GM12878 (cell line): ENCODE measurements around the gene RHOBTB1. TPM values are rescaled to one million over a fixed set of nuclear protein-coding genes. Genes with fewer than 3 reads are reported as not detected.

Experiments
- ATAC-seq: fragments of 200-7000 bp; cut with Tn5 transposase; 3 replicates; pipeline ENCODE4 v1.9.1; 2020; ENCODE audit warnings: mild to moderate bottlenecking, moderate library complexity
- BruUV-seq: library from RNA; stranded (reverse); fragments of 400-500 nt; replicated peaks from 2 replicates; lab custom pipeline; 2021; lab: Mats Ljungman, UMichigan
- CTCF ChIA-PET: fragments of 300-600 bp; sonication (Branson Sonifier 250); formaldehyde crosslinking; extraction: SDS; loops from one replicate; lab custom pipeline; 2021; ENCODE audit warnings: inconsistent platforms; lab: Yijun Ruan, JAX
- POLR2A ChIA-PET: fragments of 350-600 bp; formaldehyde crosslinking; extraction: SDS; loops from one replicate; lab custom pipeline; 2021; ENCODE audit warnings: inconsistent platforms; lab: Charles Lee
- RAD21 ChIA-PET: fragments of 300-600 bp; sonication (Branson Sonifier 250); formaldehyde crosslinking; loops from one replicate; lab custom pipeline; 2023; ENCODE audit warnings: antibody characterized with exemption; ENCODE audit not compliant: unreplicated experiment; lab: Charles Lee
- SMC1A ChIA-PET: fragments of 300-600 bp; sonication (Branson Sonifier 250); formaldehyde crosslinking; loops from one replicate; lab custom pipeline; 2023; ENCODE audit not compliant: unreplicated experiment, uncharacterized antibody; lab: Charles Lee
- DNase-seq: peaks from one replicate; pipeline ENCODE4 v3.0.0-alpha.2; 2011; ENCODE audit warnings: low read depth, low spot score
- FAIRE-seq: peaks from 3 replicates; lab custom pipeline; 2011; peaks lifted over from hg19 to GRCh38; lab: Jason Lieb, UNC
- H2AFZ ChIP-seq: 2 replicates; pipeline ENCODE4 v1.6.0; 2011; ENCODE audit warnings: low read depth, low read length, control low read depth; ENCODE audit not compliant: control insufficient read depth
- H3K27ac ChIP-seq: 2 replicates; pipeline ENCODE4 v1.5.1; 2011; ENCODE audit warnings: control low read depth; ENCODE audit not compliant: control insufficient read depth, insufficient read depth
- H3K27me3 ChIP-seq, 2 experiments: replicated peaks in 1 of 2; 2 replicates each; pipeline versions ENCODE4 v1.6.0 to v1.6.1; 2011; ENCODE audit warnings: low read length in 1 of 2; ENCODE audit not compliant: control insufficient read depth in 2 of 2, insufficient read depth in 2 of 2
- H3K36me3 ChIP-seq, 2 experiments: 2 replicates each; pipeline ENCODE4 v1.5.1; 2011; ENCODE audit warnings: low read length in 1 of 2; ENCODE audit not compliant: control insufficient read depth in 2 of 2, insufficient read depth in 2 of 2
- H3K4me1 ChIP-seq: 2 replicates; pipeline ENCODE4 v1.6.1; 2011; ENCODE audit warnings: mild to moderate bottlenecking, low read length, moderate library complexity, mixed read lengths; ENCODE audit not compliant: control insufficient read depth, insufficient read depth
- H3K4me2 ChIP-seq: 2 replicates; pipeline ENCODE4 v1.6.0; 2011; ENCODE audit warnings: control low read depth; ENCODE audit not compliant: control insufficient read depth, insufficient read depth
- H3K4me3 ChIP-seq: fragments of 200-600 bp; sonication (generic); 2 replicates; pipeline ENCODE4 v1.5.1; 2016
- H3K79me2 ChIP-seq: 2 replicates; pipeline ENCODE4 v1.6.0; 2011; ENCODE audit warnings: low read length; ENCODE audit not compliant: control insufficient read depth, insufficient read depth
- H3K9ac ChIP-seq: 2 replicates; pipeline ENCODE4 v1.8.0; 2011; ENCODE audit warnings: low read length, control low read depth, mixed read lengths; ENCODE audit not compliant: control insufficient read depth, insufficient read depth
- H3K9me3 ChIP-seq: replicated peaks from 3 replicates; pipeline ENCODE4 v1.5.1; 2011; ENCODE audit warnings: mild to moderate bottlenecking, low read length; ENCODE audit not compliant: control insufficient read depth, insufficient read depth
- H4K20me1 ChIP-seq: 2 replicates; pipeline ENCODE4 v1.6.0; 2011; ENCODE audit not compliant: control insufficient read depth, insufficient read depth
- ATF3 ChIP-seq: IDR thresholded peaks from 2 replicates; pipeline ENCODE4 v1.6.1; 2011; ENCODE audit warnings: low read depth, mild to moderate bottlenecking, low read length, moderate library complexity, borderline replicate concordance; ENCODE audit errors: extremely low read depth
- ESRRA ChIP-seq: IDR thresholded peaks from 2 replicates; pipeline ENCODE4 v1.6.1; 2012; ENCODE audit warnings: mild to moderate bottlenecking, low read length, improper control_type of control experiment
- PAX5 ChIP-seq: IDR thresholded peaks from 2 replicates; pipeline ENCODE4 v1.6.1; 2011; ENCODE audit warnings: low read depth, low read length, borderline replicate concordance
- PML ChIP-seq: IDR thresholded peaks from 2 replicates; pipeline ENCODE4 v1.6.1; 2012; ENCODE audit warnings: low read length, inconsistent platforms
- POLR2AphosphoS5 ChIP-seq: IDR thresholded peaks from 2 replicates; pipeline ENCODE4 v1.6.1; 2011; ENCODE audit warnings: mild to moderate bottlenecking, low read length, inconsistent platforms
- REST ChIP-seq: IDR thresholded peaks from 2 replicates; pipeline ENCODE4 v1.6.1; 2012; ENCODE audit warnings: mild to moderate bottlenecking, low read depth, low read length
- SMAD5 ChIP-seq: IDR thresholded peaks from 2 replicates; pipeline ENCODE4 v1.6.1; 2016; ENCODE audit warnings: antibody characterized with exemption, low read depth
- WGBS: methylation state at CpG from one replicate; pipeline ENCODE4 v1.1.6; 2016; ENCODE audit warnings: low lambda C conversion rate; ENCODE audit not compliant: insufficient replicate concordance, insufficient coverage; ENCODE audit errors: missing lambda C conversion rate; 5-methylcytosine and 5-hydroxymethylcytosine counted together
- in situ Hi-C: fragments of 300-500 bp; cut with MboI; formaldehyde crosslinking; loops from 9 replicates; pipeline ENCODE4 v1.14.3; 2018; ENCODE audit warnings: mixed read lengths
- intact Hi-C: fragments of 100-400 bp; cut with micrococcal nuclease; formaldehyde crosslinking; loops from one replicate; pipeline ENCODE4 v1.14.2; 2022; ENCODE audit not compliant: unreplicated experiment
- polyA plus RNA-seq, 11 experiments: library from polyadenylated mRNA; depleted of rRNA in 4 of 11; unstranded in 6 of 11; stranded (reverse) in 5 of 11; fragments of >200 nt; fragmentation: Nextera tagmentation in 4 of 11; fragmentation: Illumina TruSeq in 1 of 11; extraction: Ambion mirVana in 4 of 11; extraction: Trizol in 1 of 11; gene quantifications; 1 replicate in 1 of 11; 2 replicates in 10 of 11; pipeline versions ENCODE4 v1.2.1 to v1.2.3, GENCODE V29; 2011 to 2016; ENCODE audit warnings: inconsistent platforms in 2 of 11, missing spikeins in 2 of 11, low read depth in 1 of 11
- total RNA-seq, 4 experiments: library from RNA; depleted of rRNA in 3 of 4; stranded (reverse); fragments of >200 nt in 3 of 4; fragmentation: Illumina TruSeq in 1 of 4; extraction: Trizol in 1 of 4; gene quantifications; 2 replicates each; pipeline versions ENCODE4 v1.2.1 to v1.2.3, GENCODE V29; 2013 to 2021

RHOBTB1 gene
- total and polyA plus RNA-seq, 10 of the 15 experiments (the other 5 are each of a cell fraction or from before 2014, with no cell fraction given), result not detected

GRCh38 chr10:60965696-60966095 is 21.7 kb upstream of the RHOBTB1 start:
- TF ChIP-seq SMAD5, result no peak
- no peak for TF ChIP-seq PAX5
- no peak for TF ChIP-seq POLR2AphosphoS5
- TF ChIP-seq ESRRA, result no peak
- TF ChIP-seq ATF3, result no peak
- no peak for TF ChIP-seq REST
- no peak for TF ChIP-seq PML
- ChIA-PET SMC1A (interaction anchor here (0.6 kb wide), 1 partner anchor 610 kb away, joined by 3 read pairs; no protein-coding TSS in a partner anchor), CTCF (interaction anchor here (0.7 to 2.1 kb wide), 3 partner anchors 13 to 1595 kb away, joined by 4 to 20 read pairs (median 5); no protein-coding TSS in a partner anchor), RAD21 (interaction anchor here (1.4 kb wide), 1 partner anchor 146 kb away, joined by 4 read pairs; no protein-coding TSS in a partner anchor), POLR2A (no interaction called here)
- no peaks in the 10 kb centered on the region for H3K79me2 ChIP-seq
- no peak overlapping the region for H2AFZ ChIP-seq
- no peaks in the 10 kb centered on the region for H3K4me1 ChIP-seq
- no peaks in the 10 kb centered on the region; a peak in 1 of 4 replicates for H3K27me3 ChIP-seq
- WGBS, result 10% methylated on average over 3 of the region's 3 CpGs
- no TSS peak for BruUV-seq
- H3K27ac ChIP-seq, result no peak overlapping the region
- H3K36me3 ChIP-seq, result no peaks in the 10 kb centered on the region
- H3K4me3 ChIP-seq, result no peak overlapping the region
- FAIRE-seq (no peak), ATAC-seq (no peak), DNase-seq (no peak)
- in situ Hi-C loops, result no loop called here
- intact Hi-C loops, result no loop called here
- H3K9ac ChIP-seq, result no peak overlapping the region
- H3K4me2 ChIP-seq, result no peak overlapping the region
- no peaks in the 10 kb centered on the region; the same call in 1 of the 2 replicates for H4K20me1 ChIP-seq
- no peaks in the 10 kb centered on the region for H3K9me3 ChIP-seq
